Loucy (cell line): ENCODE measurements around the gene DDX10.

Experiments
- EZH2phosphoT487 ChIP-seq: fragments of 200-600 bp; IDR thresholded peaks from 2 replicates; pipeline ENCODE4 v1.6.1; 2018; ENCODE audit warnings: antibody characterized with exemption, mild to moderate bottlenecking, moderate library complexity, borderline replicate concordance
- TF ChIP-seq, protein P1 (sequence below): fragments of 200-600 bp; sonication (generic); conservative IDR thresholded peaks from 2 replicates; pipeline ENCODE4 v1.5.1; 2014; ENCODE audit warnings: mild to moderate bottlenecking, antibody characterized with exemption, low read length

DNA sequence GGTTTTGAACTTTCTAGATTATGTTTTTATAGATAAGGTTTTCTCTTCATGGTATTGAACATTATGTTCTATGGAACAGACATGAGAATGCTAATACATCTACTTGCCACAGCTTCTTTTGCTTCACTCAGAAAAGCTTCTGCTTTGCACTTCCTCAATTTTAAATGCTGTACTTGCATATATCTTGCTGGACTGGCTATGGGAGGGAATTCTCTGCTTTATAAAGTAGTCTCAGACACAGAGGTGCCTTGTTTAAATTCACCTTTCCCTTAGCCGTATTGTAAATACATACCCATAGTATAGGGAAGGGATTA, 173.9 kb downstream of the DDX10 start:
- TF ChIP-seq, protein P1, sequence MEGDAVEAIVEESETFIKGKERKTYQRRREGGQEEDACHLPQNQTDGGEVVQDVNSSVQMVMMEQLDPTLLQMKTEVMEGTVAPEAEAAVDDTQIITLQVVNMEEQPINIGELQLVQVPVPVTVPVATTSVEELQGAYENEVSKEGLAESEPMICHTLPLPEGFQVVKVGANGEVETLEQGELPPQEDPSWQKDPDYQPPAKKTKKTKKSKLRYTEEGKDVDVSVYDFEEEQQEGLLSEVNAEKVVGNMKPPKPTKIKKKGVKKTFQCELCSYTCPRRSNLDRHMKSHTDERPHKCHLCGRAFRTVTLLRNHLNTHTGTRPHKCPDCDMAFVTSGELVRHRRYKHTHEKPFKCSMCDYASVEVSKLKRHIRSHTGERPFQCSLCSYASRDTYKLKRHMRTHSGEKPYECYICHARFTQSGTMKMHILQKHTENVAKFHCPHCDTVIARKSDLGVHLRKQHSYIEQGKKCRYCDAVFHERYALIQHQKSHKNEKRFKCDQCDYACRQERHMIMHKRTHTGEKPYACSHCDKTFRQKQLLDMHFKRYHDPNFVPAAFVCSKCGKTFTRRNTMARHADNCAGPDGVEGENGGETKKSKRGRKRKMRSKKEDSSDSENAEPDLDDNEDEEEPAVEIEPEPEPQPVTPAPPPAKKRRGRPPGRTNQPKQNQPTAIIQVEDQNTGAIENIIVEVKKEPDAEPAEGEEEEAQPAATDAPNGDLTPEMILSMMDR, result no peak
- no peak for TF ChIP-seq EZH2phosphoT487
